Stomach (tissue), 4 donors: ENCODE measurements around the gene BABAM2.
"Not testable (repeated sequence)": the region's sequence is repeated elsewhere in the genome, so short reads cannot be mapped to it uniquely, and the experiment has no call there.

Experiments used
- CTCF ChIP-seq, 7 experiments: fragments of 450-650 bp in 4 of 7; fragments of 200-600 bp in 3 of 7; sonication (generic) in 3 of 7; IDR thresholded peaks; one replicate each; pipeline ENCODE4 v1.5.1; 2016 to 2019; ENCODE audit warnings: antibody characterized with exemption in 7 of 7, control low read depth in 2 of 7, mild to moderate bottlenecking in 1 of 7
- EP300 ChIP-seq: sonication (generic); formaldehyde crosslinking; IDR thresholded peaks from one replicate; pipeline ENCODE4 v1.6.1; 2017; ENCODE audit warnings: antibody characterized with exemption
- POLR2A ChIP-seq, 4 donors: fragments of 450-650 bp; IDR thresholded peaks; one replicate each; pipeline ENCODE4 v1.6.1; 2016; ENCODE audit warnings: antibody characterized with exemption in 4 of 4, control low read depth in 2 of 4, mild to moderate bottlenecking in 1 of 4, moderate library complexity in 1 of 4
- POLR2AphosphoS5 ChIP-seq, 3 donors: sonication (generic); formaldehyde crosslinking; IDR thresholded peaks; one replicate each; pipeline ENCODE4 v1.6.1; 2016; ENCODE audit warnings: antibody characterized with exemption in 3 of 3

- not testable (repeated sequence) for TF ChIP-seq CTCF (IDR thresholded peaks at IDR 0.05); EP300; POLR2A (IDR thresholded peaks at IDR 0.05); POLR2AphosphoS5 (IDR thresholded peaks at IDR 0.05)
Measured at GRCh38 chr2:28018474-28018873, 127.9 kb downstream of the BABAM2 start.
